GM13977 (cell line): ENCODE data around the gene PLAAT4.
"Not testable (repeated sequence)": the region's sequence is repeated elsewhere in the genome, so short reads cannot be mapped to it uniquely, and the experiment has no call there.

Source experiments
- DNase-seq: peaks from one replicate; pipeline ENCODE4 v3.0.0; 2012; ENCODE audit warnings: low spot score
- in situ Hi-C: fragments of 300-500 bp; cut with MboI; formaldehyde crosslinking; loops from one replicate; pipeline ENCODE4 v1.12.0; 2022; ENCODE audit warnings: low sequenced_read_pairs, low pct_unique_long_range_greater_than_20kb, mixed read lengths, inconsistent platforms; ENCODE audit not compliant: unreplicated experiment
- TF ChIP-seq, protein P1 (sequence below): IDR thresholded peaks from 2 replicates; pipeline ENCODE4 v1.5.1; 2012; ENCODE audit warnings: mild to moderate bottlenecking, control low read depth; ENCODE audit not compliant: insufficient read depth; ENCODE audit errors: extremely low read depth, missing control alignments

Gene PLAAT4

DNA sequence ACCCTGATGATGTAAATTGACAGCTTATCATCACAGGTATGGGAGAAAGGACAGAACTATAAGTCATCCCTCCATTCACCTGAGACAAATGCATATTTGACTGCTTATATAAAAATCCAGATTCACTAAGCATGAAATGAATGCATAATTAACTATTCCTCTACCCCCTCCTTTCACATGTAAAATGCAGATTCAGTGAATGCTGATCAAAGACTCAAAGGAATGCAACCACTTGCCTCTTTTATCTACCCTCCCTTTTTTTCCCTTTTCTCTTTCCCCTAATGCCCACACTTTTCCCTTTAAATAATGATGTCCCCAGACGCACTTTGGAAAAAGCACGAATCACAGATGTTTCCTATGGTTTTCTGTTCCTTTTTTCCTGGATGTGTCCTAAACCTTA, 4.5 kb upstream of the PLAAT4 start:
- TF ChIP-seq, protein P1, sequence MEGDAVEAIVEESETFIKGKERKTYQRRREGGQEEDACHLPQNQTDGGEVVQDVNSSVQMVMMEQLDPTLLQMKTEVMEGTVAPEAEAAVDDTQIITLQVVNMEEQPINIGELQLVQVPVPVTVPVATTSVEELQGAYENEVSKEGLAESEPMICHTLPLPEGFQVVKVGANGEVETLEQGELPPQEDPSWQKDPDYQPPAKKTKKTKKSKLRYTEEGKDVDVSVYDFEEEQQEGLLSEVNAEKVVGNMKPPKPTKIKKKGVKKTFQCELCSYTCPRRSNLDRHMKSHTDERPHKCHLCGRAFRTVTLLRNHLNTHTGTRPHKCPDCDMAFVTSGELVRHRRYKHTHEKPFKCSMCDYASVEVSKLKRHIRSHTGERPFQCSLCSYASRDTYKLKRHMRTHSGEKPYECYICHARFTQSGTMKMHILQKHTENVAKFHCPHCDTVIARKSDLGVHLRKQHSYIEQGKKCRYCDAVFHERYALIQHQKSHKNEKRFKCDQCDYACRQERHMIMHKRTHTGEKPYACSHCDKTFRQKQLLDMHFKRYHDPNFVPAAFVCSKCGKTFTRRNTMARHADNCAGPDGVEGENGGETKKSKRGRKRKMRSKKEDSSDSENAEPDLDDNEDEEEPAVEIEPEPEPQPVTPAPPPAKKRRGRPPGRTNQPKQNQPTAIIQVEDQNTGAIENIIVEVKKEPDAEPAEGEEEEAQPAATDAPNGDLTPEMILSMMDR: no peak
- in situ Hi-C loops: no loop called here
- no peak for DNase-seq

DNA sequence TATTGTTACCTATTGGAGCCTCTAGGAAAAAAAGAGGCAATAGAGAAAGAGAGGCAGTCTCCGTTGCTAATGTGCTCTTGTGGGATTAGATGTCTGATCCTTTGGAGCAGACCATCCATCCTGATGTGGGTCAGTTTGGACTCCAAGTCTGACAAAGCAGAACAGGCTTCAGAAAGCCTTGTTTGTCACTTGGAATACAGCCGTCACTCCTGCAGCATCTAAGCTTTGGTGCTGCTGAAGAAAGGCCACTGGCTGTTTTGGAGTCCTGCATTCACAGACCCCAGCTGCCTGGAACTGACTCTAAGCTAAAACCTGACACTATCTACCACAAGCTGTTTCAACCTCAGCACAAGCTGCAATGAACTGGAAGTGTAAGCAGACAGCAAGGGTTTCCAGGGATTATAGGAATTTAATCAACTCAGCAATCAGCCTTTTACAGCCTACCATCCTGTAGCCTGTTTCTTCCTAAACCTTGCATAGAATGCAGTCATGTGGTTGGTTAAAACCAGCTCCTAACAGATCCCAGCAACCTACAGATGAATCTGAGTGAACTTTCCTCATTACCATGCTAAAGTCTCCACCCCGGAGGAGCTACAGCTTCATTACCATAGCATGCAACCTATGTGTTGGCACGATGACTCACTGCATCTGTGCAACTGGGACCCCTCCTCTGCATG, 3.7 kb upstream of the PLAAT4 start:
- TF ChIP-seq, protein P1: no peak
- in situ Hi-C loops: no loop called here
- DNase-seq: no peak

DNA sequence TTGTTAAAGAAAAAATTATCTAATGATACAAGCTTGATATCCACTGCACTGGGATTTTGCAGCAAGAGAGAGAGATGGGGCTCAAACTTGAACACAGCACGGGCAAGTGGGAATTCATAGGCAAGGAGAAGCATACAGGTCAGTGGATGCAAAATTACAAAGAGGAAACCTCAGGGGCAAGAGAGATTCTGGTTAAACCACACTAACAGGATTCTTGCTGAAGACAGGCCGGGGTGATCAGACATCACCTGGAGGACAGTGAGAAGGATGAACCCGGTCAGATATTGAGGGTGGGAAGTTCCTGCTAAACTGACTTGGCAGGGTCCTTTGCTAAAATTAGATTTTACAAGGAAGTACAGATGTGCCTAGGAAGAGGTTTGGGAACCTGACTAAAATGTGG, 2.5 kb upstream of the PLAAT4 start:
- DNase-seq: no peak
- TF ChIP-seq, protein P1: no peak
- in situ Hi-C loops: no loop called here

DNA sequence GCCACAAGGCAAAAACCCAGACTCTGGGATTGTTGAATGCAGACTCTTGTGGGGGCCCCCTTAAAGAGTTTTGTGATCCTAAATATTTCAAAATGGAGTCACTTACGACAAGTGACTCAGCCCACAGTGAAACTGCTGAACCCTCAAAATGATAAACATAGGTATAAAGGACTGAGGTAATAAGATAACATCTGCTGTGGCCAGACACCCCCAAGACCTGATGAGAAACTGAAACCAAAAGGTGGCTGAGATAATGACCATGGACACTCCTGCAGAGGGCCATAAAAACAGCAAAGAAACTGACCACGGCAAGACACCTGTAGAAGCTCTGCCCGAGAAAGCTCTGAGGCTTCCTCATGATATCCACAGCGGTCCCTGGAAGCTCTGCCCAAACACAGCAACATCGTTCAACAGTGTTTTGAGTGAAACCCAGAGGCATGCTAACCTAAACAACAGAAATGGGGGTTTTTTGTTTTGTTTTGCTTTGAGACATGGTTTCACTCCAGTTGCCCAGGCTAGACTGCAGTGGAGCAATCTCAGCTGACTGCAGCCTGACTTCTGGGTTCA, 1.6 kb upstream of the PLAAT4 start:
- no peak for DNase-seq
- in situ Hi-C loops: no loop called here
- TF ChIP-seq, protein P1: no peak

DNA sequence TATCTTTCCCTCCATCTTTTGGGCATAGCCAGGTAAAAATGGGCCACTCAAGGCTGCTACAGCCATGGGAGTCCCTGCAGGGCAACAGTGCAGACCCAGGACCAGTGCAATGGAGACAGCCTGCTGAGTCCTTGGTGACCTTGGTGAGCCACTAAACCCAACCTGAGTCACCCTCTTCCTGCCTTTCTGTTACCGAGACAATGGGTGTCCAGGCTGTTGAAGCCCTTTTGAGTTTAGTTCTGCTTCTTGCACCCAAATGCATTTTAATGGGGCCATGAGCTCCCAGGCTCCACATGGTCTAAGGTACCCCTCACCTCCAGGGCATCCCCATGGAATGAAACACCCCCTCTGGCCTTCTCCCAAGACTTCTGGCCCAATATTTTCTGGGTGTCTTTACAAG, 874 bp upstream of the PLAAT4 start:
- TF ChIP-seq, protein P1: no peak
- DNase-seq: no peak
- in situ Hi-C loops: no loop called here

DNA sequence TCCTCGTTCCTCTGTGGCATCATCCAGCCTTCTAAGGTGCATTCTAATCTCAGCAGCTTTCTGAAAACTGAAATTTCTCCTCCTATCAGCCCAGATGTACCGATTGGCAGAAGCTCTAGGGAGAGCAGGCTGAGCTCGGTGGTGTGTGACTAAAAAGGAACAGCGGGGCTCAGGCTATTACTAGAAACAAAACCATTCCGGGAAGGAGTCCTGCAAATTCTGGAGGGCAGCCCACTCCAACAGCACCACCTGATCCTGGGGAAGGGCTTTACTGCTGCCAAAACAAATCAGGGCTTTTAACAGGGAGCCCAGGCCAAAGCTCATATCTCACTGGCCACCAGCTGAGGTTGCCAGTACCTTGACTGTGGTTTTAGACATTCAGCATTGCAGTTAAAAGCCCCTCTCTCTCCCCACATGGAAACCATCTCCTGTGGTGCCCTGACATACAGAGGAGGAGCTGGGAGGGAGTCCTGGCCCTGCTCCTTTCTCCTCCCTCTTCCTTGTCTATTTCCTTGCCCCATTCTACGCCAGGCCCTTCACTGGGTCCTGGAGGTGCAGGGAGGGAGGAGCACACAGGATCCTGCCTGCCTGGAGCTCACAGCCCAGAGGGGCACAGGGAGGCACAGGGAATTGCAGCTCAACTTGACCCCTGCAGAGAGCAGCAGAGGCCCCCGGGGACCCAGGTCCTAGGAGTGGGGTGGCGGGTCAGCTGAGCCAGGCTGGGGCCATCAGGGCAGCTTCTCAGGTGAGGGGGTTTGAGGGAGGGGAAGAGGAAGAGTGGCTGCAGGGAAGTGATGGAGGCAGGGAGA, 889 bp downstream of the PLAAT4 start:
- in situ Hi-C loops: no loop called here
- TF ChIP-seq, protein P1: no peak
- no peak for DNase-seq

DNA sequence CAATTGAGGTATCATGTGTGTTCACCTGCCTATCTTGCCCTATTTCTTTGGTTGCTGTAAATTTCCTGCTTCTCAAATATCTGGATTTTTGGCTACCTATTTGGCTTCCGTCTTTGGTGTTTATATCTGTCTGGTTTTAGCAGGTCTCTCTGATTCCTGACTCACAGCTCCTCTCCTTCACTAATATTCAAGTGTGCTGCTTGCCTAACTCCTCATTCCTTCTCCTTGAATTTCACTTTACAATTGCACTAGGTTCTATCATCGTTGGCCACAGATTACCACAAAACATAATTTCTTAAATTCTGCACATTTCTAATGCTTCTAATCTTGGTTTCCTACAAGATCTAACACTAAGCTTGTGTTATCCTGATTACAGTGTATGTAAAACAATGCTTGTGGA, 5.9 kb downstream of the PLAAT4 start:
- in situ Hi-C loops, DNase-seq: not testable (repeated sequence)
